Activated naive CD4-positive, alpha-beta T cell treated with anti-CD3 and anti-CD28 coated beads, Interleukin-2, amount 50 U/mL, for 24 hours (primary cell): ENCODE measurements around the gene ACCSL.

Experiments
- H3K27ac Mint-ChIP-seq: one replicate; pipeline ENCODE4 v1.8.0; 2021; ENCODE audit warnings: mild to moderate bottlenecking, mixed read lengths
- H3K27me3 Mint-ChIP-seq: one replicate; pipeline ENCODE4 v1.8.0; 2021; ENCODE audit warnings: mixed read lengths
- H3K36me3 Mint-ChIP-seq: one replicate; pipeline ENCODE4 v1.8.0; 2021; ENCODE audit warnings: mixed read lengths
- H3K4me1 Mint-ChIP-seq: one replicate; pipeline ENCODE4 v1.8.0; 2021; ENCODE audit warnings: mixed read lengths
- H3K4me3 Mint-ChIP-seq: one replicate; pipeline ENCODE4 v1.8.0; 2021; ENCODE audit warnings: mild to moderate bottlenecking, mixed read lengths
- H3K9me3 Mint-ChIP-seq: one replicate; pipeline ENCODE4 v1.8.0; 2021; ENCODE audit warnings: mixed read lengths

Gene ACCSL

GRCh38 chr11:44095506-44096359, 48.0 kb downstream of the ACCSL start, which contains the start of gene EXT2:
TSS of gene EXT2 (plus strand) at chr11:44095678. CDS start at chr11:44107713, 12,035 bp downstream.
- peak within 1 kb of the TSS; percentile 87 for H3K4me3 Mint-ChIP-seq
- no peak within 1 kb of the TSS for H3K27ac Mint-ChIP-seq
- peaks cover 28% of the 10 kb centered on the region for H3K4me1 Mint-ChIP-seq
- H3K9me3 Mint-ChIP-seq: no peaks in the 10 kb centered on the region
- H3K36me3 Mint-ChIP-seq: peaks cover 3% of the 10 kb centered on the region
- no peaks in the 10 kb centered on the region for H3K27me3 Mint-ChIP-seq

- H3K27ac Mint-ChIP-seq: no peak overlapping the region
These were observed 48.8 kb downstream of the ACCSL start for GRCh38 chr11:44096360-44097185.

DNA sequence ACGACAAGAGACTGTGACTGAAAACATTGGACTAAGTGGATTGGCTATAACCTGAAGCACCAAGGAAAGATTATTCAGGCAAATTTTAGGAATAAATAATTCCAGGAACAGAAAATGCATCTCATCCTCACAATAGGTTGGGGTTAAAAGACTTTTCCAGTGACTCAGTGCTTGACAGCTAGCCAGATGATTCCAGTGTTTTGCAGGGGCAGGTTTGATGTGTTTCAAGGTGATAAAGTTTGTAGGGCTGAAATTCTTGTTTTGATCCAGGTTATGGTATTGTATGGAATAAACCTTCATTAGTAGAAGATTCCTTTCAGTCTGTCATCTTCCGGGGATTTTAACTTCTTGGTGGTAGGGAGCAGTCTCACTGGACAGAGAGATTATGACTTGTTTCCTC, 50.0 kb downstream of the ACCSL start:
- peaks cover 3% of the 10 kb centered on the region for H3K36me3 Mint-ChIP-seq
- H3K27ac Mint-ChIP-seq: no peak overlapping the region
- no peaks in the 10 kb centered on the region for H3K9me3 Mint-ChIP-seq
- no peak overlapping the region for H3K4me3 Mint-ChIP-seq
- peaks cover 45% of the 10 kb centered on the region for H3K4me1 Mint-ChIP-seq
- H3K27me3 Mint-ChIP-seq: no peaks in the 10 kb centered on the region

More at GRCh38 chr11:44096360-44097185, 48.8 kb downstream of the ACCSL start:
- H3K36me3 Mint-ChIP-seq: peaks cover 3% of the 10 kb centered on the region
- peak overlapping the region; percentile 87 for H3K4me3 Mint-ChIP-seq
- peaks cover 32% of the 10 kb centered on the region for H3K4me1 Mint-ChIP-seq
- H3K27me3 Mint-ChIP-seq: no peaks in the 10 kb centered on the region
- no peaks in the 10 kb centered on the region for H3K9me3 Mint-ChIP-seq

- peaks cover 52% of the 10 kb centered on the region for H3K4me1 Mint-ChIP-seq
- no peak overlapping the region for H3K27ac Mint-ChIP-seq
- no peak overlapping the region for H3K4me3 Mint-ChIP-seq
- H3K9me3 Mint-ChIP-seq: no peaks in the 10 kb centered on the region
- H3K36me3 Mint-ChIP-seq: peaks cover 6% of the 10 kb centered on the region
- H3K27me3 Mint-ChIP-seq: no peaks in the 10 kb centered on the region
These were observed 53.3 kb downstream of the ACCSL start for GRCh38 chr11:44101098-44101497.

DNA sequence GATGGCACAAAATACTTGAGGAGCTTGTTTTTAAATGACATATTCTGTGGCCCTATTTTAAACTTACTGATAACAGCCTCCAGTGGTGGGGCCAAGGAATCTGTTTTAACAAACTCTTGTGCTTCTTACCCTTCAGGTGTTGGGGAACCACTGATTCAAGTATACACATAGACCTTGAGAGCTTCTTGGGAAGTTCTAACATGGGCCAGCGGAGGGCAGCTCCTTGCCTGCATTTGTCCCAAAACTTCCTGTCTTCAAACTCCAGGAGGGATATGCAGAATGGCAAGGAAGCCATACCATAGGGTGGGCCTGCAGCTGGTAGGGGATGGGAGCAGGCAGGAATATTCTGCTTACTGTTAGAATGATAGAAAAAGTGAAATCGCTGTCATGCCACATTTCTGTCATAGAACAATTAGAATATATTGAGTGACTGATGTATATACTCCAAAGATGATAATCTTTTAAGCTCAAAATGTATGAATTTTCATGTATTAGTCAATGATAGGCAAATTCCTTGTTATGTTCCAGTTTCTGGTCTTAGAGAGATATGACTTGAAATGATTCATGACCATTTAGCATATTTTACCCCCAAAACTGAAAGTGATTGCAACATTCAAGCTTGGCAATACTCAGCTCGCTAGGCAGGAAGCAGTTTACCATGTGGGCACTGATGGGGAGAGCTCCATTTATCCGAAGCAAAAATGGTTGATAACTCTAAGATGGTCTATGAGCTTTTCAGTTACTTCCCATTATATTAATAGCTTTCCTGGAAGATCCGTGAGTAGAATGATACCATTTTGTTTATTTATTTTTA, 56.9 kb downstream of the ACCSL start:
- H3K4me3 Mint-ChIP-seq: no peak overlapping the region
- H3K36me3 Mint-ChIP-seq: peaks cover 7% of the 10 kb centered on the region
- H3K4me1 Mint-ChIP-seq: peaks cover 37% of the 10 kb centered on the region
- H3K9me3 Mint-ChIP-seq: no peaks in the 10 kb centered on the region
- peak overlapping the region; percentile 81 for H3K27ac Mint-ChIP-seq
- no peaks in the 10 kb centered on the region for H3K27me3 Mint-ChIP-seq

DNA sequence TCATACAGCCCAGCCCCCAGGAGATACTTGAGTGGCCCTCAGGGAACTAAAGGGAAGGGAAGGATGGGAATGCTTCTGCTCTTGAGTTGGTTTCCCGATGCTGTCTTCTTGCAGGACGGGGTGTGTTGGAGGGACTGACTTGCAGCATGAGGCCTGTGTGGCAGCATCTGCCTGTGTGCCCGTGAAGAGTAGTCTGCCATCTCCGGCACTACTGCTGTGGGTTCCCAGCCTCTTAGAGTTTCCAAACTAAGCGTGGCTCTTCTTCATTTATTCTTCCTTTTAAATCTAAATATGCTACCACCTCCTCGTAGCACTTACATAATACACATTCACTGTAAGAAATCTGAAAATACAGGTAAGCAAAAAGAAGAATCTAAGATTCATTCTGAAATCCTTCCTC, 60.5 kb downstream of the ACCSL start:
- Mint-ChIP-seq H3K4me3 (no peak overlapping the region), H3K4me1 (peaks cover 24% of the 10 kb centered on the region), H3K27me3 (no peaks in the 10 kb centered on the region), H3K27ac (no peak overlapping the region), H3K36me3 (peaks cover 7% of the 10 kb centered on the region), H3K9me3 (no peaks in the 10 kb centered on the region)
